ENCODE measurements around the gene TSNAX.

- TF ChIP-seq CTCF (IDR thresholded peaks at IDR 0.05) (no peak), EZH2phosphoT487 (IDR thresholded peaks at IDR 0.05) (no peak), EZH2 (IDR thresholded peaks at IDR 0.05) (no peak)
Measured at GRCh38 chr1:231606712-231607111, 78.2 kb downstream of the TSNAX start.
